ENCODE results near the gene SCP2. TPM values are rescaled to one million over a fixed set of nuclear protein-coding genes. Genes with fewer than 3 reads are reported as not detected.

Gene SCP2
- polyA plus RNA-seq, 2 of the 4 experiments (the other 2 are of a cell fraction), result 79.0 to 124 TPM

GRCh38 chr1:53094533-53094919 is 167.4 kb downstream of the SCP2 start:
- 40% methylated on average over 2 of the region's 13 CpGs for WGBS (ENCODE audit: missing lambda C conversion rate)
- no peak for FAIRE-seq
- CTCF ChIA-PET, result no interaction called here
- H3K27ac ChIP-seq, result peak overlapping the region in 1 of 2 experiments; percentile 45; a peak in 1 of 6 replicates
- no peak for DNase-seq (ENCODE audit: low read depth in 1 of 2, low spot score in 1 of 2)
- H3K4me1 ChIP-seq, result peaks cover 8% of the 10 kb centered on the region
- H3K9me3 ChIP-seq, result peaks cover 9% of the 10 kb centered on the region; the same call in 1 of the 3 replicates
- TF ChIP-seq KDM5A (IDR thresholded peaks at IDR 0.05), result no peak
- TF ChIP-seq BHLHE40 (IDR thresholded peaks at IDR 0.05; ENCODE audit: low read depth, low read length), result no peak
- TF ChIP-seq CHD4 (IDR thresholded peaks at IDR 0.05; ENCODE audit: borderline replicate concordance), result no peak
- no peak for TF ChIP-seq BCL3 (IDR thresholded peaks at IDR 0.05)
- no peak for TF ChIP-seq RCOR1 (IDR thresholded peaks at IDR 0.05; ENCODE audit: low read depth, low read length)
- TF ChIP-seq KDM1A (IDR thresholded peaks at IDR 0.05; ENCODE audit: low read depth), result no peak
- TF ChIP-seq CHD2 (IDR thresholded peaks at IDR 0.05; ENCODE audit: low read length, partially characterized antibody), result no peak
- no peak for TF ChIP-seq EHF (CRISPR knock-in tag; IDR thresholded peaks at IDR 0.05)
- TF ChIP-seq SREBF2 (IDR thresholded peaks at IDR 0.05), result no peak
- TF ChIP-seq HOXB5 (CRISPR knock-in tag; IDR thresholded peaks at IDR 0.05), result no peak
- no peak for TF ChIP-seq CTCF (IDR thresholded peaks at IDR 0.05)
- TF ChIP-seq RFX5 (IDR thresholded peaks at IDR 0.05), result no peak
- TF ChIP-seq FOXS1 (CRISPR knock-in tag; IDR thresholded peaks at IDR 0.05), result no peak
- TF ChIP-seq, protein P1, sequence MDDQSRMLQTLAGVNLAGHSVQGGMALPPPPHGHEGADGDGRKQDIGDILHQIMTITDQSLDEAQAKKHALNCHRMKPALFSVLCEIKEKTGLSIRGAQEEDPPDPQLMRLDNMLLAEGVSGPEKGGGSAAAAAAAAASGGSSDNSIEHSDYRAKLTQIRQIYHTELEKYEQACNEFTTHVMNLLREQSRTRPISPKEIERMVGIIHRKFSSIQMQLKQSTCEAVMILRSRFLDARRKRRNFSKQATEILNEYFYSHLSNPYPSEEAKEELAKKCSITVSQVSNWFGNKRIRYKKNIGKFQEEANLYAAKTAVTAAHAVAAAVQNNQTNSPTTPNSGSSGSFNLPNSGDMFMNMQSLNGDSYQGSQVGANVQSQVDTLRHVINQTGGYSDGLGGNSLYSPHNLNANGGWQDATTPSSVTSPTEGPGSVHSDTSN (IDR thresholded peaks at IDR 0.05), result no peak
- TF ChIP-seq SMC3 (IDR thresholded peaks at IDR 0.05), result no peak
- TF ChIP-seq FOSL2 (IDR thresholded peaks at IDR 0.05), result no peak
- TF ChIP-seq FOSL2 (CRISPR knock-in tag; IDR thresholded peaks at IDR 0.05), result no peak
- H3K4me2 ChIP-seq, result no peak overlapping the region
- no peak overlapping the region for H3K4me3 ChIP-seq
- ATAC-seq, result peak in 1 of 2 experiments; percentile 11; a peak in 3 of 6 replicates
- POLR2A ChIA-PET, result no interaction called here

Small RNAs within 50 kb of the gene (small RNA-seq; reads per million reads assigned to genes)
- gene AC099677.1 (0 reads per million in 6 experiments), gene AC099677.2 (0 reads per million in 6 experiments), gene HIGD1AP11 (0 reads per million in 6 experiments), gene MIR1273F (0 reads per million in 6 experiments), gene MIR1273G (0 reads per million in 6 experiments), gene MIR5095 (0 reads per million in 6 experiments)

Other genes with a start within 250 kb of the SCP2 start
- gene COA7, start 228.9 kb upstream of the SCP2 start, polyA plus RNA-seq (2011; rRNA removed), result 17.1 and 18.1 TPM in 2 replicates
- 22.0 to 23.6 TPM (median 22.3 TPM) in 3 replicates for gene COA7, start 228.9 kb upstream of the SCP2 start, polyA plus RNA-seq (2017; fragmentation: RNase III; extraction: RNeasy Plus Mini Kit Qiagen cat#74134 plus additional on column Dnase treatment)
- 14.1 and 15.9 TPM in 2 replicates for gene ZYG11B, start 200.8 kb upstream of the SCP2 start, polyA plus RNA-seq (2011; rRNA removed)
- gene ZYG11B, start 200.8 kb upstream of the SCP2 start, polyA plus RNA-seq (2017; fragmentation: RNase III; extraction: RNeasy Plus Mini Kit Qiagen cat#74134 plus additional on column Dnase treatment), result 5.4 to 5.8 TPM (median 5.5 TPM) in 3 replicates
- 4.8 and 5.4 TPM in 2 replicates for gene ZYG11A, start 84.5 kb upstream of the SCP2 start, polyA plus RNA-seq (2011; rRNA removed)
- gene ZYG11A, start 84.5 kb upstream of the SCP2 start, polyA plus RNA-seq (2017; fragmentation: RNase III; extraction: RNeasy Plus Mini Kit Qiagen cat#74134 plus additional on column Dnase treatment), result 2.6 to 3.2 TPM (median 3.0 TPM) in 3 replicates
- gene ECHDC2, start 5.5 kb upstream of the SCP2 start, polyA plus RNA-seq (2011; rRNA removed), result 30.6 and 39.6 TPM in 2 replicates
- 17.5 to 21.4 TPM (median 17.7 TPM) in 3 replicates for gene ECHDC2, start 5.5 kb upstream of the SCP2 start, polyA plus RNA-seq (2017; fragmentation: RNase III; extraction: RNeasy Plus Mini Kit Qiagen cat#74134 plus additional on column Dnase treatment)
- 0.05 and 0.15 TPM in 2 replicates for gene PODN, start 134.9 kb downstream of the SCP2 start, polyA plus RNA-seq (2011; rRNA removed)
- not detected in 3 replicates for gene PODN, start 134.9 kb downstream of the SCP2 start, polyA plus RNA-seq (2017; fragmentation: RNase III; extraction: RNeasy Plus Mini Kit Qiagen cat#74134 plus additional on column Dnase treatment)
- gene SLC1A7, start 215.4 kb downstream of the SCP2 start, polyA plus RNA-seq (2011; rRNA removed), result 0.12 TPM in 2 replicates
- 0.03 to 0.07 TPM (median 0.04 TPM) in 3 replicates for gene SLC1A7, start 215.4 kb downstream of the SCP2 start, polyA plus RNA-seq (2017; fragmentation: RNase III; extraction: RNeasy Plus Mini Kit Qiagen cat#74134 plus additional on column Dnase treatment)